Hepatocyte (in vitro differentiated cells): Measurements from ENCODE around the gene RPL37A. TPM values are rescaled to one million over a fixed set of nuclear protein-coding genes. Genes with fewer than 3 reads are reported as not detected.

Source experiments
- DNase-seq: peaks from one replicate; pipeline ENCODE4 v3.0.0-alpha.2; 2016; ENCODE audit warnings: low spot score
- H2AFZ ChIP-seq: fragments of 200-600 bp; sonication (generic); 2 replicates; pipeline ENCODE4 v1.6.0; 2016; ENCODE audit warnings: antibody characterized with exemption, mild to moderate bottlenecking
- H3K27ac ChIP-seq: fragments of 200-600 bp; sonication (generic); 2 replicates; pipeline ENCODE4 v1.5.1; 2016; ENCODE audit warnings: mild to moderate bottlenecking
- H3K27me3 ChIP-seq: fragments of 200-600 bp; sonication (generic); 2 replicates; pipeline ENCODE4 v1.6.1; 2016
- H3K36me3 ChIP-seq: fragments of 200-600 bp; sonication (generic); replicated peaks from 2 replicates; pipeline ENCODE4 v1.5.1; 2016; ENCODE audit warnings: low read depth; ENCODE audit not compliant: insufficient read depth
- H3K4me1 ChIP-seq: fragments of 200-600 bp; sonication (generic); 2 replicates; pipeline ENCODE4 v1.5.1; 2016; ENCODE audit warnings: mild to moderate bottlenecking, moderate library complexity; ENCODE audit not compliant: insufficient read depth
- H3K4me2 ChIP-seq: fragments of 200-600 bp; sonication (generic); 2 replicates; pipeline ENCODE4 v1.6.0; 2016
- H3K4me3 ChIP-seq: fragments of 200-600 bp; sonication (generic); 2 replicates; pipeline ENCODE4 v1.5.1; 2016; ENCODE audit warnings: mild to moderate bottlenecking
- H3K79me2 ChIP-seq: fragments of 200-600 bp; sonication (generic); 2 replicates; pipeline ENCODE4 v1.6.0; 2017; ENCODE audit warnings: mild to moderate bottlenecking
- H3K9me2 ChIP-seq: fragments of 200-600 bp; sonication (generic); replicated peaks from 2 replicates; pipeline ENCODE4 v1.6.0; 2017; ENCODE audit warnings: mild to moderate bottlenecking; ENCODE audit not compliant: insufficient read depth
- H3K9me3 ChIP-seq: fragments of 200-600 bp; sonication (generic); 2 replicates; pipeline ENCODE4 v1.5.1; 2016; ENCODE audit warnings: low read depth, mild to moderate bottlenecking
- H4K20me1 ChIP-seq: fragments of 200-600 bp; sonication (generic); 2 replicates; pipeline ENCODE4 v1.6.0; 2016; ENCODE audit warnings: mild to moderate bottlenecking; ENCODE audit not compliant: insufficient read depth, poor library complexity, severe bottlenecking
- EZH2 ChIP-seq: fragments of 200-600 bp; sonication (generic); IDR thresholded peaks from 2 replicates; pipeline ENCODE4 v1.6.1; 2016; ENCODE audit warnings: antibody characterized with exemption, mild to moderate bottlenecking, borderline replicate concordance
- EZH2phosphoT487 ChIP-seq: fragments of 200-600 bp; sonication (generic); IDR thresholded peaks from one replicate; pipeline ENCODE4 v1.6.1; 2018; ENCODE audit warnings: antibody characterized with exemption, mild to moderate bottlenecking, low read depth, moderate library complexity; ENCODE audit not compliant: unreplicated experiment, severe bottlenecking
- WGBS: methylation state at CpG from one replicate; pipeline ENCODE4 v1.1.6; 2016; ENCODE audit warnings: low lambda C conversion rate; ENCODE audit errors: missing lambda C conversion rate; 5-methylcytosine and 5-hydroxymethylcytosine counted together
- polyA plus RNA-seq: library from polyadenylated mRNA; unstranded; fragments of >200 nt; fragmentation: Nextera tagmentation; extraction: Ambion mirVana; gene quantifications from 2 replicates; pipeline ENCODE4 v1.2.1, GENCODE V29; 2016
- total RNA-seq: library from RNA; depleted of rRNA; stranded (reverse); fragments of >200 nt; gene quantifications from 2 replicates; pipeline ENCODE4 v1.2.3, GENCODE V29; 2014
- TF ChIP-seq, protein P1 (sequence below): fragments of 200-600 bp; sonication (generic); IDR thresholded peaks from 2 replicates; pipeline ENCODE4 v1.5.1; 2016; ENCODE audit warnings: antibody characterized with exemption, mild to moderate bottlenecking; ENCODE audit not compliant: poor library complexity

RPL37A gene
- total and polyA plus RNA-seq, 2 experiments from 2014 or later: 1,060 to 1,119 TPM

DNA sequence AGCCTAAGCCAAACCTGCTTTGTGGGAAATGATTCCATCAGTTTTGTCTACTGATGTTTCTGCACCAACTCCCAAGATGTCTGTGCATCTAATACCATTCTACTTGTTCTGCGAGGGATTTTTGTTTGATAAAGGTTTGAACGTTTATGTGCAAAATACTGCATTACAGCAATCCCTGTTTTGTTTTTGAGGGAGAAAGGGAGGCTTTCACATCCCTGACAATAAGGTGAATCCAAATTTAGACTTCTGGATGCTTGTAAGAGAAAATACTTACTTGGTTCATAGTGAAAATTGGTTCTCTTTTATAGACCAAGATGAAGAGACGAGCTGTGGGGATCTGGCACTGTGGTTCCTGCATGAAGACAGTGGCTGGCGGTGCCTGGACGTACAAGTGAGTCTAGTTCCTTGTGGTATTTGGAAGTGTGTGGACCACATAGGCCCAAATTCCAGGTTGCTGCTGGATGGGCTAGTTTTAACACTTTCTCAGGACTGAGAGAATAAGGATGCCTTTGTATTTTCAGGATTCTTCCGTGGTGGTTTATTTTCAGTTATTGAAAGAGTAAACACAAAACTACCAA lies 1.1 kb downstream of the RPL37A start:
- peaks cover 55% of the 10 kb centered on the region for H3K79me2 ChIP-seq
- H3K9me2 ChIP-seq: no peaks in the 10 kb centered on the region
- peak overlapping the region; percentile 88 for H3K27ac ChIP-seq
- H3K36me3 ChIP-seq: peaks cover 14% of the 10 kb centered on the region
- H4K20me1 ChIP-seq: peaks cover 37% of the 10 kb centered on the region
- peak overlapping the region; percentile 92 for H3K4me2 ChIP-seq
- no peak overlapping the region for H2AFZ ChIP-seq
- no peak for TF ChIP-seq EZH2
- TF ChIP-seq, protein P1, sequence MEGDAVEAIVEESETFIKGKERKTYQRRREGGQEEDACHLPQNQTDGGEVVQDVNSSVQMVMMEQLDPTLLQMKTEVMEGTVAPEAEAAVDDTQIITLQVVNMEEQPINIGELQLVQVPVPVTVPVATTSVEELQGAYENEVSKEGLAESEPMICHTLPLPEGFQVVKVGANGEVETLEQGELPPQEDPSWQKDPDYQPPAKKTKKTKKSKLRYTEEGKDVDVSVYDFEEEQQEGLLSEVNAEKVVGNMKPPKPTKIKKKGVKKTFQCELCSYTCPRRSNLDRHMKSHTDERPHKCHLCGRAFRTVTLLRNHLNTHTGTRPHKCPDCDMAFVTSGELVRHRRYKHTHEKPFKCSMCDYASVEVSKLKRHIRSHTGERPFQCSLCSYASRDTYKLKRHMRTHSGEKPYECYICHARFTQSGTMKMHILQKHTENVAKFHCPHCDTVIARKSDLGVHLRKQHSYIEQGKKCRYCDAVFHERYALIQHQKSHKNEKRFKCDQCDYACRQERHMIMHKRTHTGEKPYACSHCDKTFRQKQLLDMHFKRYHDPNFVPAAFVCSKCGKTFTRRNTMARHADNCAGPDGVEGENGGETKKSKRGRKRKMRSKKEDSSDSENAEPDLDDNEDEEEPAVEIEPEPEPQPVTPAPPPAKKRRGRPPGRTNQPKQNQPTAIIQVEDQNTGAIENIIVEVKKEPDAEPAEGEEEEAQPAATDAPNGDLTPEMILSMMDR: no peak
- no peak for TF ChIP-seq EZH2phosphoT487
- no peaks in the 10 kb centered on the region for H3K27me3 ChIP-seq
- DNase-seq: no peak
- peak overlapping the region; percentile 71 for H3K4me3 ChIP-seq
- H3K4me1 ChIP-seq: peaks cover 23% of the 10 kb centered on the region
- no peaks in the 10 kb centered on the region for H3K9me3 ChIP-seq
- WGBS: 19% methylated on average over 6 of the region's 6 CpGs

DNA sequence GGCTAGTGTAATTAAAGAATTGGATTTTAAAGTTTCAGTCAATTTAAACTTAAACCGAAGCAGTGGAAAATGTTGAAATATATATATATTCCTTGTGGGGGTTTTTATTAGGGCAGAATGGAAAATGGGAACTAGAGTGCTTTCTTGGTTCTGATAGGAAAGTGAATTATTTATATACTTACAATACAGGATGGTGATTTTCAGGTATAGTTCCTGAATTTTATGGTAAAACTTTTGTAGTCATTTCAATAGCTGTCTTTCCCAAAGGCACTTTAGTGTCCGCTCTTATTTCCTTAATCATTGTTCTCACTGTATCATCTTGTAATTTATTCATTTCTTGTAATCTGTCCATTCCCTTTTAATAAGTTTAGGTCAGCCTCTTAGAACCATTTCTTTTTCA lies 1.9 kb downstream of the RPL37A start:
- Histone ChIP-seq H4K20me1 (peaks cover 37% of the 10 kb centered on the region), H3K4me1 (peaks cover 23% of the 10 kb centered on the region), H3K9me3 (no peaks in the 10 kb centered on the region), H3K9me2 (no peaks in the 10 kb centered on the region), H3K4me3 (peak overlapping the region; percentile 71), H3K79me2 (peaks cover 55% of the 10 kb centered on the region), H3K27ac (no peak overlapping the region), H3K4me2 (peak overlapping the region; percentile 92), H2AFZ (no peak overlapping the region), H3K36me3 (peaks cover 14% of the 10 kb centered on the region), H3K27me3 (no peaks in the 10 kb centered on the region)
- DNase-seq: no peak
- 95% methylated on average over 2 of the region's 2 CpGs for WGBS
- TF ChIP-seq EZH2 (no peak), EZH2phosphoT487 (no peak)
- TF ChIP-seq, protein P1: no peak

DNA sequence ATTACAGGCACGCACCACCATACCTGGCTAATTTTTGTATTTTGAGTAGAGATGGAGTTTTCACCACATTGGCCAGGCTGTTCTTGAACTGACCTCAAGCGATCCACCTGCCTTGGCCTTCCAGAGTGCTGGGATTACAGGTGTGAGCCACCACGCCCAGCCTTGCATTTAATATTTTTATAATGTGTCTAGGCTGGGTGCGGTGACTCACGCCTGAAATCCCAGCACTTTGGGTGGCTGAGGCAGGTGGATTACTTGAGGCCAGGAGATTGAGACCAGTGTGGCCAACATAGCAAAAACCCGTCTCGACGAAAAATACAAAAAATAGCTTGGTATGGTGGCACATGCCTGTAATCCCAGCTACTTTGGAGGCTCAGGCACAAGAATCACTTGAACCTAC lies 3.2 kb downstream of the RPL37A start:
- peaks cover 37% of the 10 kb centered on the region for H4K20me1 ChIP-seq
- DNase-seq: no peak
- peaks cover 14% of the 10 kb centered on the region for H3K36me3 ChIP-seq
- no peak overlapping the region for H3K27ac ChIP-seq
- H3K4me2 ChIP-seq: no peak overlapping the region
- WGBS: 98% methylated on average over 8 of the region's 8 CpGs
- H3K9me2 ChIP-seq: no peaks in the 10 kb centered on the region
- H3K27me3 ChIP-seq: no peaks in the 10 kb centered on the region
- TF ChIP-seq, protein P1: no peak
- no peak for TF ChIP-seq EZH2
- no peak for TF ChIP-seq EZH2phosphoT487
- H3K4me3 ChIP-seq: no peak overlapping the region
- no peak overlapping the region for H2AFZ ChIP-seq
- H3K79me2 ChIP-seq: peaks cover 55% of the 10 kb centered on the region
- peaks cover 23% of the 10 kb centered on the region for H3K4me1 ChIP-seq
- H3K9me3 ChIP-seq: no peaks in the 10 kb centered on the region
